Globus pallidus (tissue), 1 donor: ENCODE results near the gene ALG13.
"Not testable (repeated sequence)": the region's sequence is repeated elsewhere in the genome, so short reads cannot be mapped to it uniquely, and the experiment has no call there.

Source experiments
- DNase-seq: peaks from one replicate; pipeline ENCODE4 v3.0.0-alpha.2; 2015; ENCODE audit warnings: low spot score

Gene ALG13

GRCh38 chrX:111759686-111760085, 78.7 kb downstream of the ALG13 start:
- no peak for DNase-seq

- no peak for DNase-seq
Measured at GRCh38 chrX:111761578-111762135, 80.7 kb downstream of the ALG13 start.

GRCh38 chrX:111778591-111778990, 97.6 kb downstream of the ALG13 start:
- DNase-seq: no peak

GRCh38 chrX:111779582-111779981, 98.6 kb downstream of the ALG13 start:
- DNase-seq: no peak

- DNase-seq: no peak
Measured at GRCh38 chrX:111784667-111785066, 103.7 kb downstream of the ALG13 start.

GRCh38 chrX:111790054-111790453, 109.1 kb downstream of the ALG13 start:
- not testable (repeated sequence) for DNase-seq
